GM18511 (cell line): ENCODE results near the gene SHOC2.

Experiments used
- ATAC-seq: cut with Tn5 transposase; IDR thresholded peaks from one replicate; pipeline ENCODE4 v1.9.1; 2021; ENCODE audit warnings: mild to moderate bottlenecking, moderate library complexity; ENCODE audit not compliant: unreplicated experiment

Gene SHOC2

GRCh38 chr10:110979611-110980010, 60.2 kb downstream of the SHOC2 start:
- ATAC-seq, result no peak

GRCh38 chr10:110980807-110981206, 61.4 kb downstream of the SHOC2 start:
- no peak for ATAC-seq

GRCh38 chr10:110983466-110983865, 64.1 kb downstream of the SHOC2 start:
- no peak for ATAC-seq

GRCh38 chr10:110985497-110986275, 66.3 kb downstream of the SHOC2 start:
- no peak for ATAC-seq

- no peak for ATAC-seq
These were observed 69.6 kb downstream of the SHOC2 start for GRCh38 chr10:110989016-110989415.

GRCh38 chr10:110992006-110992800, 72.8 kb downstream of the SHOC2 start:
- no peak for ATAC-seq

- ATAC-seq, result peak; percentile 81
These were observed 73.8 kb downstream of the SHOC2 start for GRCh38 chr10:110993024-110993693.

GRCh38 chr10:110994406-110995086, 75.1 kb downstream of the SHOC2 start:
- no peak for ATAC-seq

GRCh38 chr10:110995301-110995700, 75.9 kb downstream of the SHOC2 start:
- ATAC-seq, result no peak

- ATAC-seq, result no peak
These were observed 76.9 kb downstream of the SHOC2 start for GRCh38 chr10:110996256-110996655.

- no peak for ATAC-seq
These were observed 84.6 kb downstream of the SHOC2 start for GRCh38 chr10:111004016-111004415.

GRCh38 chr10:111007486-111007885, 88.1 kb downstream of the SHOC2 start:
- ATAC-seq, result no peak

- ATAC-seq, result no peak
These were observed 95.8 kb downstream of the SHOC2 start for GRCh38 chr10:111015181-111015580.

GRCh38 chr10:111017098-111017497, 97.7 kb downstream of the SHOC2 start:
- peak; percentile 66 for ATAC-seq

GRCh38 chr10:111018021-111018420, 98.6 kb downstream of the SHOC2 start:
- ATAC-seq, result no peak

GRCh38 chr10:111023060-111023459, 103.7 kb downstream of the SHOC2 start:
- ATAC-seq, result no peak

GRCh38 chr10:111030042-111030750, 110.8 kb downstream of the SHOC2 start:
- peak; percentile 67 for ATAC-seq

- ATAC-seq, result no peak
These were observed 115.3 kb downstream of the SHOC2 start for GRCh38 chr10:111034598-111035310.

- no peak for ATAC-seq
These were observed 116.1 kb downstream of the SHOC2 start for GRCh38 chr10:111035542-111035941.

GRCh38 chr10:111037858-111038257, 118.5 kb downstream of the SHOC2 start:
- ATAC-seq, result no peak
